ENCODE measurements around the gene LRRC1.

LRRC1 gene

GRCh38 chr6:53794720-53795339 is at the start of gene LRRC1:
TSS of gene LRRC1 (plus strand) at chr6:53795005. CDS start at chr6:53795257, 252 bp downstream.
- H3K4me3 ChIP-seq (ENCODE audit: low read depth, low read length) = peak within 1 kb of the TSS; percentile 76
- in situ Hi-C loops (cut with HindIII; ENCODE audit: low sequenced_read_pairs) = no loop called here
- no peak for TF ChIP-seq CTCF (IDR thresholded peaks at IDR 0.05; ENCODE audit: low read depth, low read length)
- DNase-seq (ENCODE audit: low read depth, low spot score) = peak; percentile 94

GRCh38 chr6:53746442-53747103 is 48.2 kb upstream of the LRRC1 start:
- no peak overlapping the region for H3K4me3 ChIP-seq (ENCODE audit: low read depth, low read length)
- in situ Hi-C loops (cut with HindIII; ENCODE audit: low sequenced_read_pairs) = no loop called here
- no peak for DNase-seq (ENCODE audit: low read depth, low spot score)
- no peak for TF ChIP-seq CTCF (IDR thresholded peaks at IDR 0.05; ENCODE audit: low read depth, low read length)

- H3K4me3 ChIP-seq (ENCODE audit: low read depth, low read length) = no peak overlapping the region
Measured at GRCh38 chr6:53750052-53750650, 44.7 kb upstream of the LRRC1 start.

GRCh38 chr6:53751417-53751816 is 43.4 kb upstream of the LRRC1 start:
- DNase-seq (ENCODE audit: low read depth, low spot score) = no peak
- in situ Hi-C loops (cut with HindIII; ENCODE audit: low sequenced_read_pairs) = no loop called here
- TF ChIP-seq CTCF (IDR thresholded peaks at IDR 0.05; ENCODE audit: low read depth, low read length) = no peak
- H3K4me3 ChIP-seq (ENCODE audit: low read depth, low read length) = no peak overlapping the region

More at GRCh38 chr6:53750052-53750650, 44.7 kb upstream of the LRRC1 start:
- no peak for DNase-seq (ENCODE audit: low read depth, low spot score)
- in situ Hi-C loops (cut with HindIII; ENCODE audit: low sequenced_read_pairs) = no loop called here
- TF ChIP-seq CTCF (IDR thresholded peaks at IDR 0.05; ENCODE audit: low read depth, low read length) = no peak

GRCh38 chr6:53752440-53752839 is 42.4 kb upstream of the LRRC1 start:
- no peak overlapping the region for H3K4me3 ChIP-seq (ENCODE audit: low read depth, low read length)
- in situ Hi-C loops (cut with HindIII; ENCODE audit: low sequenced_read_pairs) = no loop called here
- TF ChIP-seq CTCF (IDR thresholded peaks at IDR 0.05; ENCODE audit: low read depth, low read length) = no peak
- no peak for DNase-seq (ENCODE audit: low read depth, low spot score)

GRCh38 chr6:53752856-53753255 is 41.9 kb upstream of the LRRC1 start:
- H3K4me3 ChIP-seq (ENCODE audit: low read depth, low read length) = no peak overlapping the region
- no peak for TF ChIP-seq CTCF (IDR thresholded peaks at IDR 0.05; ENCODE audit: low read depth, low read length)
- in situ Hi-C loops (cut with HindIII; ENCODE audit: low sequenced_read_pairs) = no loop called here
- peak; percentile 48 for DNase-seq (ENCODE audit: low read depth, low spot score)

All from astrocyte of the spinal cord (primary cell).